PC-3 (cell line): ENCODE measurements around the gene LCE1B. TPM values are rescaled to one million over a fixed set of nuclear protein-coding genes. Genes with fewer than 3 reads are reported as not detected.

ENCODE experiments used
- ATAC-seq: fragments of 200-7000 bp; cut with Tn5 transposase; 2 replicates; pipeline ENCODE4 v1.9.1; 2020; ENCODE audit warnings: mild to moderate bottlenecking, moderate library complexity
- BruUV-seq: library from RNA; stranded (reverse); fragments of 400-500 nt; replicated peaks from 2 replicates; lab custom pipeline; 2021; lab: Mats Ljungman, UMichigan
- CTCF ChIA-PET: fragments of 300-600 bp; sonication (Branson Sonifier 250); formaldehyde crosslinking; loops from one replicate; lab custom pipeline; 2022; ENCODE audit warnings: antibody characterized with exemption; lab: Charles Lee
- POLR2A ChIA-PET: fragments of 300-600 bp; sonication (Branson Sonifier 250); formaldehyde crosslinking; loops from one replicate; lab custom pipeline; 2022; ENCODE audit warnings: antibody characterized with exemption; ENCODE audit not compliant: unreplicated experiment; lab: Charles Lee
- DNase-seq: peaks from one replicate; pipeline ENCODE4 v3.0.0-alpha.2; 2015
- H2AFZ ChIP-seq: fragments of 300-600 bp; sonication (generic); 2 replicates; pipeline ENCODE4 v1.6.0; 2016; ENCODE audit warnings: antibody characterized with exemption, low read length
- H3F3A ChIP-seq: fragments of 300-600 bp; sonication (generic); one replicate; pipeline ENCODE4 v1.6.0; 2017; ENCODE audit warnings: antibody characterized with exemption, low read length, control low read depth, mild to moderate bottlenecking; ENCODE audit not compliant: unreplicated experiment
- H3K27ac ChIP-seq: fragments of 300-600 bp; sonication (generic); 2 replicates; pipeline ENCODE4 v1.5.1; 2016; ENCODE audit warnings: mild to moderate bottlenecking, low read length
- H3K27me3 ChIP-seq: fragments of 300-600 bp; sonication (generic); 2 replicates; pipeline ENCODE4 v1.6.1; 2016; ENCODE audit warnings: low read length, mixed read lengths
- H3K36me3 ChIP-seq: fragments of 300-600 bp; sonication (generic); 2 replicates; pipeline ENCODE4 v1.6.1; 2016; ENCODE audit warnings: low read depth, mixed run types, low read length, mixed read lengths
- H3K4me1 ChIP-seq: fragments of 300-600 bp; sonication (generic); 2 replicates; pipeline ENCODE4 v1.5.1; 2016; ENCODE audit warnings: low read length; ENCODE audit not compliant: insufficient read depth
- H3K4me2 ChIP-seq: fragments of 300-600 bp; sonication (generic); 2 replicates; pipeline ENCODE4 v1.6.0; 2016; ENCODE audit warnings: low read length
- H3K4me3 ChIP-seq: fragments of 300-600 bp; sonication (generic); 2 replicates; pipeline ENCODE4 v1.5.1; 2016; ENCODE audit warnings: mild to moderate bottlenecking, low read length, mixed read lengths
- H3K79me2 ChIP-seq: fragments of 300-600 bp; sonication (generic); 2 replicates; pipeline ENCODE4 v1.6.1; 2017; ENCODE audit warnings: low read length, mixed read lengths
- H3K9ac ChIP-seq: fragments of 300-600 bp; sonication (generic); 2 replicates; pipeline ENCODE4 v1.6.0; 2016; ENCODE audit warnings: mild to moderate bottlenecking, low read length
- H3K9me2 ChIP-seq: fragments of 300-600 bp; sonication (generic); replicated peaks from 2 replicates; pipeline ENCODE4 v1.6.1; 2016; ENCODE audit warnings: mixed run types, low read length, mixed read lengths
- H3K9me3 ChIP-seq: fragments of 300-600 bp; sonication (generic); 2 replicates; pipeline ENCODE4 v1.6.1; 2016; ENCODE audit warnings: low read length, mixed read lengths
- H4K20me1 ChIP-seq: fragments of 300-600 bp; sonication (generic); 2 replicates; pipeline ENCODE4 v1.6.1; 2016; ENCODE audit warnings: low read length, mixed read lengths
- CTCF ChIP-seq: fragments of 300-600 bp; sonication (generic); conservative IDR thresholded peaks from 2 replicates; pipeline ENCODE4 v1.5.1; 2017; ENCODE audit warnings: antibody characterized with exemption, low read depth, mild to moderate bottlenecking, low read length
- EZH2 ChIP-seq: fragments of 300-600 bp; sonication (generic); IDR thresholded peaks from one replicate; pipeline ENCODE4 v1.6.1; 2017; ENCODE audit warnings: antibody characterized with exemption, mild to moderate bottlenecking, low read length; ENCODE audit not compliant: unreplicated experiment
- EZH2phosphoT487 ChIP-seq: fragments of 300-600 bp; sonication (generic); IDR thresholded peaks from 2 replicates; pipeline ENCODE4 v1.6.1; 2018; ENCODE audit warnings: mild to moderate bottlenecking, antibody characterized with exemption, low read length, borderline replicate concordance
- intact Hi-C: fragments of 100-400 bp; cut with micrococcal nuclease; formaldehyde crosslinking; loops from 2 replicates; pipeline ENCODE4 v1.9.0; 2023
- total RNA-seq: library from RNA; depleted of rRNA; stranded (reverse); fragments of >200 nt; gene quantifications from 2 replicates; pipeline ENCODE4 v1.2.3, GENCODE V29; 2014; rRNA removed

LCE1B gene
- total RNA-seq, 1 experiment from 2014 or later, result not detected

DNA sequence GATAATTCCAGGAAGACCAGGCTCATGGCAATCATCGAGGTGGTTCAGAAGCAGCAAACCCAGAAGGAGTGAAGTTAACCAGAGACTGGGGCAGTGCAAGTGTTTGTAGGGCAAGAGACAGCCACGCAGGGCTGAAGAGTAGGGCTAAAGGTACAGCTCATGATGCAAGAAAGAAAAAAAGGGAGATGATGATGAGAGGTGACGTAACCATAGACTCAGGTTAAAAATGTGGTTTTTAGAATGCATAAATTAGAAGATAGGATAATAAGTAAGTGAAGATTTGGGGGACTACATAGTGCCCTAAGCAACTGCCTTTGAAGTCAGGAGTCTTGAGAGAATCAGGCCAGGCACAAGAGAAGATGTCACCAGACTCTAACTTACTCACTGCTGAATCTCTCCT lies 48.4 kb downstream of the LCE1B start:
- Histone ChIP-seq H4K20me1 (no peaks in the 10 kb centered on the region), H3K4me2 (no peak overlapping the region), H2AFZ (no peak overlapping the region), H3K9ac (no peak overlapping the region), H3K79me2 (no peaks in the 10 kb centered on the region), H3K4me3 (no peak overlapping the region), H3K9me3 (no peaks in the 10 kb centered on the region), H3F3A (no peaks in the 10 kb centered on the region), H3K27me3 (peaks cover 17% of the 10 kb centered on the region), H3K36me3 (no peaks in the 10 kb centered on the region), H3K27ac (no peak overlapping the region), H3K4me1 (no peaks in the 10 kb centered on the region), H3K9me2 (no peaks in the 10 kb centered on the region)
- BruUV-seq, result no TSS peak
- ATAC-seq, result no peak
- POLR2A ChIA-PET, result no interaction called here
- no peak for DNase-seq
- CTCF ChIA-PET, result no interaction called here
- TF ChIP-seq EZH2 (no peak), CTCF (no peak), EZH2phosphoT487 (no peak)
- intact Hi-C loops, result no loop called here

DNA sequence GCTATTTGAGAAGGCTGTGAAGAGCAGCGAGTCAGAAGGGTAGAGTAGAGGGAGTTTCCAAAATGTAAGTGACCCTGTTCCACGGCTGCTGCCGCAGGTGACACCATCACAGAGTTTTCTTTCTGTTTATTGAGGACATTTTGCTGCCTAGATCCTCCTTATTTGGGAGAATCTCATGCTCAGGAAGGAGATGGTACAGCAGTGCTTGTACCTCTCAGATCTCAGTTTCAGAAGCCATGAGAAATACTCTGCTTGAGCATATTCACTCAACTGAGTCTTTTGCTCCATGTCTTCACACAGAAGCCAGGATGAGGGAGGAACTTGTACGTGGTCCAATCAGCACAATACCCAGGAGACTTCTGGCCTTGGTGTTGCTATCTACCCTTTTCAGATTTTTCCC lies 49.6 kb downstream of the LCE1B start:
- Histone ChIP-seq H3K9ac (no peak overlapping the region), H3K9me2 (no peaks in the 10 kb centered on the region), H2AFZ (no peak overlapping the region), H4K20me1 (no peaks in the 10 kb centered on the region), H3K79me2 (no peaks in the 10 kb centered on the region), H3K4me1 (no peaks in the 10 kb centered on the region), H3F3A (no peaks in the 10 kb centered on the region), H3K27me3 (peaks cover 17% of the 10 kb centered on the region), H3K27ac (no peak overlapping the region), H3K9me3 (no peaks in the 10 kb centered on the region), H3K36me3 (no peaks in the 10 kb centered on the region), H3K4me3 (no peak overlapping the region), H3K4me2 (no peak overlapping the region)
- ATAC-seq (no peak), DNase-seq (no peak)
- ChIA-PET POLR2A (no interaction called here), CTCF (no interaction called here)
- BruUV-seq, result no TSS peak
- intact Hi-C loops, result no loop called here
- no peak for TF ChIP-seq EZH2
- TF ChIP-seq EZH2phosphoT487, result no peak
- no peak for TF ChIP-seq CTCF

Other genes with a start within 250 kb of the LCE1B start
- not detected in 2 replicates for gene LCE3E, start 245.2 kb upstream of the LCE1B start, total RNA-seq
- not detected in 2 replicates for gene LCE3D, start 231.5 kb upstream of the LCE1B start, total RNA-seq
- gene LCE3C, start 211.7 kb upstream of the LCE1B start, total RNA-seq, result not detected in 2 replicates
- gene LCE3B, start 198.2 kb upstream of the LCE1B start, total RNA-seq, result not detected in 2 replicates
- not detected in 2 replicates for gene LCE3A, start 188.9 kb upstream of the LCE1B start, total RNA-seq
- not detected in 2 replicates for gene LCE2D, start 148.6 kb upstream of the LCE1B start, total RNA-seq
- not detected in 2 replicates for gene LCE2C, start 136.7 kb upstream of the LCE1B start, total RNA-seq
- not detected in 2 replicates for gene LCE2B, start 125.8 kb upstream of the LCE1B start, total RNA-seq
- not detected in 2 replicates for gene LCE2A, start 113.6 kb upstream of the LCE1B start, total RNA-seq
- not detected in 2 replicates for gene LCE4A, start 103.8 kb upstream of the LCE1B start, total RNA-seq
- not detected in 2 replicates for gene KPRP, start 53.9 kb upstream of the LCE1B start, total RNA-seq
- gene LCE1F, start 36.8 kb upstream of the LCE1B start, total RNA-seq, result not detected in 2 replicates
- gene LCE1E, start 25.7 kb upstream of the LCE1B start, total RNA-seq, result not detected in 2 replicates
- not detected in 2 replicates for gene LCE1D, start 15.2 kb upstream of the LCE1B start, total RNA-seq
- gene LCE1C, start 5.3 kb upstream of the LCE1B start, total RNA-seq, result not detected in 2 replicates
- gene LCE1A, start 15.5 kb downstream of the LCE1B start, total RNA-seq, result not detected in 2 replicates
- not detected in 2 replicates for gene LCE6A, start 30.9 kb downstream of the LCE1B start, total RNA-seq
- gene LCE7A, start 48.0 kb downstream of the LCE1B start, total RNA-seq, result not detected in 2 replicates
- gene SMCP, start 66.4 kb downstream of the LCE1B start, total RNA-seq, result not detected in 2 replicates
- gene IVL, start 96.6 kb downstream of the LCE1B start, total RNA-seq, result 0.55 and 1.0 TPM in 2 replicates
- gene SPRR5, start 135.2 kb downstream of the LCE1B start, total RNA-seq, result not detected in 2 replicates
- gene SPRR4, start 158.7 kb downstream of the LCE1B start, total RNA-seq, result not detected in 2 replicates
- gene SPRR1A, start 172.1 kb downstream of the LCE1B start, total RNA-seq, result not detected in 2 replicates
- gene SPRR3, start 189.8 kb downstream of the LCE1B start, total RNA-seq, result 0.51 TPM in 1 of 2 replicates, not detected in the other
- gene SPRR1B, start 219.2 kb downstream of the LCE1B start, total RNA-seq, result not detected in 2 replicates
- gene SPRR2D, start 229.1 kb downstream of the LCE1B start, total RNA-seq, result not detected in 2 replicates
- not detected in 2 replicates for gene SPRR2A, start 245.5 kb downstream of the LCE1B start, total RNA-seq